HG03196 (cell line): ENCODE results near the gene DSCAM.

Experiments
- ATAC-seq: cut with Tn5 transposase; IDR thresholded peaks from one replicate; pipeline ENCODE4 v1.9.1; 2021; ENCODE audit not compliant: unreplicated experiment

The DSCAM gene

DNA sequence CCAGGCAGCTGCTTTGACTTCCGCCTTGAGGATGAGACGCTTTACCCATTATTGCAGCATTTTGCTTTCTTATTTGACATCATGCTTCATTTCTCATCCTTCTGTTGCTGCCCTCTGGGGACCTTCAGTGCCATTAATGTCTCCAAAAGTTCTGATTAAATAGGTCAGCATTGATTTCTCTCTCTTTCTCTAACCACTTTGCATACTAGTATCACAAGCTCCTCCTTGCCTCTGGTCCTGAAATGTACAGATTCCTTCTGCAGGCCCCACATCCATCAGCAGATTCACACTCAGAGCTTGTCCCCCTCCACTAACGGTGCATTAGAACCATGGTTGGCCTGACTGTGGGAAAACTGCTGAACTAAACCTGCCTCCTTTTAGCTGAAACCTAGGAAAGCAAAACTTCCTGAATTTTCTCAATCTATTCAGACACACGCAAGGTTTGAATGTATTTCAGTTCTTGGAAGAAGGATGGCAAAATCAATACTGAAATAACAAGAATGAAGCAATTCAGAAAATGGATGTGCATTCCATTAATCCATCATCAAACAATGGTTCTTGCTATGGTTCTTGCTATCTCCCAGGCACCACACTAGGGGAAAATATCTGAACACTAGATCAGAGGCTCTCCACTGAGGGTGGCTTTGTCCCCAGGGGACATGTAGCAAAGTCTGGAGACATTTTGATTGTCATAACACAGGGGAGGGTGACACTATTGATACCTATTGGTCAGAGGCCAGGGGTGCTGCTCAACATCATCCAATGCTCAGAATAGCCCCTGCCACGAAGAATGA, 825.2 kb downstream of the DSCAM start:
- no peak for ATAC-seq

DNA sequence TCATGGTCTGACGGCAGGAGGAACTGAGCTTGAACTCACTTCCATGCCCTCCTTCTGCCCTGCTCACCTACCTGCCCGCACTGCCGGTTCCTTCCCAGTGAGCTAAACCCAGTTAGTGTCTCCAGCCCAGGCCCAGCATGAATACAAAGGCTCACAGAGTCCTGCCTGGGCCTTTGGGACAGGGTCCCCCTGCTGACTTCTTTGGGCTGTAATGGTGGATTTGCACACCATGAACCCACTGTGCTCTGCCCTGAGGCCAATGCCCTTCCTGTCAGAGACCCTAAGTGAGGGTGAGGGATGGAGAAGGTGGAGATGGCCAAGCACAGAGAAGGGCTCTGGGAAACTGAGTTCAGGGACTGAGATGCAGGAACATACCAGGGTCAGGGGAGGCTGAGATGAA, 826.3 kb downstream of the DSCAM start:
- no peak for ATAC-seq

GRCh38 chr21:40018871-40019475, 828.0 kb downstream of the DSCAM start:
- ATAC-seq, result no peak

- ATAC-seq, result no peak
Observed at GRCh38 chr21:40016667-40017066, 830.3 kb downstream of the DSCAM start.

DNA sequence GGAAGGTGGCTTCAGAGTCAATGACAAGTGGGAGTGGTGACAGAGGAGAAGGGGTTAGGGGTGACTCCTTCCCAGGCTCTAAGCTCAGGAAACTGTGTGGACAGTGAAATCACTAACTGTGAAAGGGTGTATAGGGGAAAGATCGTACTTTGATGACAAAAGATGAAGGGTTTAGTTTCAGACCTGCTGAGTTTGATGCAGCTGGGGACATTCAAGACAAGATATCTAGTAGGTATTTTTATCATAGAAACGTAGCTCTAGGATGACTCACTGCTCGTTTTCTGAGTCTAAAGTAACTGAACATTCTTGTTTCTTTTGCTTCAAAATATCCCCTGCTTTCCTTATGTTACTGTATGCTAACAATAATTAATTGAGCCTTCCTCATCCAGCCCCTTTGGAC, 830.7 kb downstream of the DSCAM start:
- no peak for ATAC-seq

DNA sequence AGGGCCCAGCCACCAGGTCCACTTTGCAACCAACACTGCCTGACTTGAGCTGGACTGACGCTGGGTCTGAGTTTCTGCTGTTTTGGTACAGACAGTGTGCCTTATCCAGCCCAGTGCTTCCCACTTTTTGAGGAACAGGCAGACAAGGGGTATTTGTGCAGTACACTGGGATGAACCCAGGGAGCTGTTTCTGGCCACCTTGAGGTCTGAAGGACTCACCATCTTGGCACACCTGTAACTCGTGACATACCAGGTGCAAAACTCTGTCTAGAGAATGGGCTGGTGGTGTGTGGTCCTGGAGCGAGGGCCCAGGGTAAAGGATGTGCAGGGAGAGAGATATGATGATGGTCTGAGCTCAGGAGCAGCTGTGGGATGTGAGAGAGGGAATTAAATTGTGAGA, 831.1 kb downstream of the DSCAM start:
- no peak for ATAC-seq

GRCh38 chr21:40014394-40014793, 832.6 kb downstream of the DSCAM start:
- no peak for ATAC-seq

DNA sequence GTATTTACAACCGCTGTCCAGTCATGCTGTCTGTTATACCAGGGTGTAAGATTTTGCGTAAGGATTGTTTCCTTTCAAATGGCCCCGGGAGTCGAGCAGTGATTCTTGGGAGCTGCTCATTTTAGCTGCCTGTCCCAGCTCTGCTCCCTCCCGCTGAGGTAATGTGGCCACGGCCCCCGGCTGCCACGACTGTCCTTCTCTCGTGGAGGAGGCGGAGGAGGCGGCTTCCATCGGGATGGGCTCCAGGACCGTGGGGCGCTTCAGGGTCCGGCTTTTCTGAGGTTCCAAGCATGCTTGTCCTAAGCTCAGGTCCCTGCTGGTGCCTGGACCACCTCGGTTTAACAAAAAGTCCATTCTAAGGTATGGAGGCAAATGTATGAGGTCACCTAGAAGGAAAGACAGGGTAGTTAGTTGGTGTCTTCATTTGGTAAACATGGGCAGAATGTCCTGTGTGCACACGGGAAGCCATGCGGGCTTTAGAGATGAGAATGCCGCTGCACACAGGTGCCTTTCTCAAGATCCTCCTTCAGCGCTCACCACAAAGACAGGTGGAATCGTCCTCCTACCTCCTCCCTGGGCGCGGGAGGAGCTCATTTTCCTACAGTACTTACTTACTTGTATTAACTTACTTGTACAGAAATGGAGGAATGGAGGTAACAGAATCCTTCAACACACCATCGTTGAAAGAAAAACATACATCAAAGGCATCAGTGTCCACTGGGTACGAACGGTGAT, 833.8 kb downstream of the DSCAM start:
- no peak for ATAC-seq

DNA sequence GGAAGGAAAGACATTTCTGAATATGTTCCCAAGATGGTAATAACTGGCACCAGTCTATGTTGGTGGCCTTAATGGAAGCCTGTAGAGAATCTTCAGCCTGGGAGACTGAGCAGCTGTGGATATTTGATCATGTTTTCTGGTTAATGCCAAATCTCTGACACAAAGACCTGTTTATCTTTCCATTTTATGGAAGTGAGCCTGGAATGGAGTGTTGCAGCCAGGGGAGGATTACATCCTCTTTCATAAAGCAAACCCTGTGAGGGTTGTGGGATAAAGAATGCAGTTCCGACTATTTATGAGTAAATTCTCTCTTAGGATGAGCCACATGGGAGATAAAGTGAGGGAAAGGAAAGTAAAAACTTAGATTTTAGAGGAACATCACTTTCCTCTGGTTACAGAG, 835.6 kb downstream of the DSCAM start:
- ATAC-seq, result no peak

DNA sequence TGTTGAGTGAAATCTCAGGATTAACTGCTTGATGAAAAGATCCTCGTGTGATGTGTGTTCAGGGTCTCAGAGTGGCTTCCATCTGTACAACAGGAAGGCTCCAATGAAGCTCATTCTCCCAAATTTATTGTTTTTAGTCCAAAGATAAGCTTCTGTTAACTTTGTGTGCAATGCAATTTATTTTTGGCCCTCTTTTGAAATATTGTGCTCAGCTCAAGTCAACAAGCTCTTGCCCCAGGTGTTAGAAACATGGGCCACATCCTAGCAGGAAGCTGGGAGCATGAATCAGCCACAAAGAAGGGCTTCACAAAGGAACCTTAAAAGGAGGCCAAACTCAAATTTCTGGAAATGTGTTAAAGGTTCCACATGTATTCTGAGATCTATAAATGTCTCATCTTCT, 844.0 kb downstream of the DSCAM start:
- ATAC-seq, result no peak

- no peak for ATAC-seq
Observed at GRCh38 chr21:39984286-39984991, 862.5 kb downstream of the DSCAM start.

DNA sequence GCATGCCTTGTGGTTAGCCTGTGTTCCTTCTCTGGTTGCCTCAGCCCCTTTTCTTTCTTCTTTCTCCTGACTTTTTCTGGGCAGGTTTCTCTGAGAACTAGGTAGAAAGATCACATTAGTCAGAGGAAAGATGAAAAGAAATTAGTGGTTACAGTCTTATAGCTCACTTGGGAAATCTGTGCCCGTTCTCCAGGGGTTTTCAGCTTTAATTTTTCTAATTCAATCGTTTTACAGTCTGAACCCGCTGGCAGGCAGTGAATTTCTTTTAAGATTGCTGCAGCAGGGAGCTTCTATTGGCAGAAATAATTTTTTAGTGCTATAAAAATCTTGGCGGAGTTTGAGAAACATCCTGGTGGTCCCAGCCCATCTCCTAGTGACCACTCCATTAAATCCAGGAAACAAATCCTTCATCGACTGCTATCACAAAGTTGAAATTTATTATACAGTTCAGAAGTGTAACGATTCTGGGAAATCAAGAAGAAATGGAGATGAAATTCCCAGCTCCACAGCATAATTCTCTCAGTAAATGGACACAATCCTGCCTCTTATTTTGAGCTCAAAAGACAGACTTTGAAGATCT, 866.6 kb downstream of the DSCAM start:
- no peak for ATAC-seq

DNA sequence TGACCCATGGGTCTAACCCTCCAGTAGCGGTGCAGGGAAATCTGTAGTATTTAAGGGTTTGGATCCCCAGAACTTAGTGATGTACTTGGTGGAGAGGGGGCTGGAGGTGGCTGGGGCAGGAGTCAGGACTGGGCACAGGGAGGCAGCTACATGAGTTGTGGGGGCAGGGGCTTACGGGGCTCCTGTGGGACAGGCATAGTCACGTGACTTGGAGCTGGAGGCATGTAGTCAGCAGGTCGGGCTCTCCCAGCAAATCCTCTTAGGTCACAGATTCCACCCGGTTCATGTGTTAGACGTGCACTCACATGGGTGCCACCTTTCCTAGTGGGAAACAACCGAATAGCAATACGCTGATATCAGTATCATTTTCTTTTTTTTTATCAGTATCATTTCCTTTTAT, 867.6 kb downstream of the DSCAM start:
- ATAC-seq, result no peak

- no peak for ATAC-seq
Observed at GRCh38 chr21:39976800-39977199, 870.2 kb downstream of the DSCAM start.

GRCh38 chr21:39972976-39973770, 873.8 kb downstream of the DSCAM start:
- ATAC-seq, result no peak

DNA sequence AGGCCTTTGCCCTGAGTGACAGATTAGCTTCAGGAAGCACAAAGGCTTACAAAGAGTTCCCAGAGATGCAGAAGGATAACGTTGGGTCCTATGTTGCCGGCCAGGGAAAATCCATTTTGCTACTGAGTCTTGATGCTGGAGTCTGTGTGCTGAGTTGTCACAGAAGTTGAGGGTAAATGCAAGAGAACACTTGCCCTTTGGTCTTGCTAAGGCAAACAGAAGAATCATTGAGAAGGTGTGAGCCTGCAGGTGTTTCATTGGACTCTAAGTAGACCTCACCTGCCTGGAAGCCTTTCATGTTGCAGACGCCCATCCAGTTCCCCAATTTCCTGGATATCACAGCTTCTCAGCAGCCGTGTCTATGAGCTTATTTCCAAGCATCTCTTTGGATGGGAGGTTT, 874.5 kb downstream of the DSCAM start:
- ATAC-seq, result no peak

- no peak for ATAC-seq
Observed at GRCh38 chr21:39971956-39972355, 875.0 kb downstream of the DSCAM start.

GRCh38 chr21:39969691-39970364, 877.1 kb downstream of the DSCAM start:
- no peak for ATAC-seq

DNA sequence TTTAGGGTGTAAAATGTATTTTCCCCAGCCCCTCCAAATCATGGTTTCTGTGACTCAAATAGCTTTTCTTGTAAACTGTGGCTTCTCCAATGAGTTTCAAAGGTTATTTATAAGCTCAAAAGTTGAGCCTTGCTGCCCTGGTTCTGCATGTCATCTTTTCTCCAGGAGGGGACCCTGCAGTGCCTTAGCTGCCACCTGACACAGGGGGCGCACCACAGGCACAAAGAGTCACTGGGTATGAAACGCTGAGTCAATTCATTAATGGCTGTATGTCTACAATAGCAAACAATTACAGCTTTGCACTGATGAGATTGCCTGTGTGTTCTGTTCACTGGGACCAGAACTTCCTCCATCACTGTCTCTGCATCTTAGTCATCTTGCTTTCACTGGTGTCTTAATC, 878.9 kb downstream of the DSCAM start:
- ATAC-seq, result no peak

GRCh38 chr21:39966786-39967185, 880.2 kb downstream of the DSCAM start:
- ATAC-seq, result no peak
